H1 (cell line): ENCODE results near the gene COL4A3. TPM values are rescaled to one million over a fixed set of nuclear protein-coding genes. Genes with fewer than 3 reads are reported as not detected.

ENCODE experiments used
- CBX8 ChIP-seq: fragments of 300-800, 300-1000 bp; sonication (generic); IDR thresholded peaks from 2 replicates; pipeline ENCODE4 v1.7.1; 2016; ENCODE audit warnings: low read depth, low read length, borderline replicate concordance
- CHD2 ChIP-seq: IDR thresholded peaks from 2 replicates; pipeline ENCODE4 v1.6.1; 2012; ENCODE audit warnings: low read length, improper control_type of control experiment
- CTBP2 ChIP-seq: IDR thresholded peaks from 2 replicates; pipeline ENCODE4 v1.7.0; 2011; ENCODE audit warnings: borderline replicate concordance, mild to moderate bottlenecking, moderate library complexity, mixed read lengths, low read length; ENCODE audit not compliant: insufficient read depth, insufficient read length
- MAFK ChIP-seq: IDR thresholded peaks from 2 replicates; pipeline ENCODE4 v1.6.1; 2012; ENCODE audit warnings: low read depth, mild to moderate bottlenecking, improper control_type of control experiment, low read length
- SIN3A ChIP-seq, 2 experiments: IDR thresholded peaks in 1 of 2; conservative IDR thresholded peaks in 1 of 2; 2 replicates each; pipeline ENCODE4 v1.6.1; 2011 to 2012; ENCODE audit warnings: low read length in 2 of 2, improper control_type of control experiment in 1 of 2, low read depth in 1 of 2, mild to moderate bottlenecking in 1 of 2
- SIX5 ChIP-seq: IDR thresholded peaks from 2 replicates; pipeline ENCODE4 v1.6.1; 2011; ENCODE audit warnings: mild to moderate bottlenecking, low read depth, low read length
- polyA plus RNA-seq, 7 experiments: library from polyadenylated mRNA; depleted of rRNA in 3 of 7; stranded (reverse) in 5 of 7; unstranded in 2 of 7; fragments of >200 nt in 5 of 7; fragments of 200-250 nt in 2 of 7; gene quantifications; 1 replicate in 5 of 7; 2 replicates in 1 of 7; 4 replicates in 1 of 7; pipeline versions ENCODE4 v1.2.1 to v1.2.3, GENCODE V29; 2011 to 2013; ENCODE audit warnings: missing spikeins in 2 of 7, mixed read lengths in 2 of 7
- total RNA-seq: library from RNA; stranded (reverse); fragmentation: NEBNext Ultra II Directional; extraction: Animal tissue kit (Norgen Biotek cat#: 25700); gene quantifications from 2 replicates; pipeline ENCODE4 v1.2.1, GENCODE V29; 2021

COL4A3 gene
- total and polyA plus RNA-seq, 2 of the 8 experiments (the other 6 are each of a cell fraction or from before 2014, with no cell fraction given), result 0.12 to 0.17 TPM

- TF ChIP-seq SIX5, result no peak
- TF ChIP-seq SIN3A (conservative IDR thresholded peaks at IDR 0.05 in 1 of 2, IDR thresholded peaks at IDR 0.05 in 1 of 2; ENCODE audit: low read depth in 1 of 2, low read length in 2 of 2), result no peak
- no peak for TF ChIP-seq CTBP2
- no peak for TF ChIP-seq CHD2
- no peak for TF ChIP-seq CBX8
- no peak for TF ChIP-seq MAFK
- TF ChIP-seq, all 59 proteins: peak for 0
Measured at GRCh38 chr2:227192491-227192890, 28.1 kb downstream of the COL4A3 start (continued).
